ENCODE results near the gene PADI2. TPM values are rescaled to one million over a fixed set of nuclear protein-coding genes. Genes with fewer than 3 reads are reported as not detected.

PADI2 gene
- total RNA-seq, 2 donors from 2014 or later, result 0.52 to 0.63 TPM

DNA sequence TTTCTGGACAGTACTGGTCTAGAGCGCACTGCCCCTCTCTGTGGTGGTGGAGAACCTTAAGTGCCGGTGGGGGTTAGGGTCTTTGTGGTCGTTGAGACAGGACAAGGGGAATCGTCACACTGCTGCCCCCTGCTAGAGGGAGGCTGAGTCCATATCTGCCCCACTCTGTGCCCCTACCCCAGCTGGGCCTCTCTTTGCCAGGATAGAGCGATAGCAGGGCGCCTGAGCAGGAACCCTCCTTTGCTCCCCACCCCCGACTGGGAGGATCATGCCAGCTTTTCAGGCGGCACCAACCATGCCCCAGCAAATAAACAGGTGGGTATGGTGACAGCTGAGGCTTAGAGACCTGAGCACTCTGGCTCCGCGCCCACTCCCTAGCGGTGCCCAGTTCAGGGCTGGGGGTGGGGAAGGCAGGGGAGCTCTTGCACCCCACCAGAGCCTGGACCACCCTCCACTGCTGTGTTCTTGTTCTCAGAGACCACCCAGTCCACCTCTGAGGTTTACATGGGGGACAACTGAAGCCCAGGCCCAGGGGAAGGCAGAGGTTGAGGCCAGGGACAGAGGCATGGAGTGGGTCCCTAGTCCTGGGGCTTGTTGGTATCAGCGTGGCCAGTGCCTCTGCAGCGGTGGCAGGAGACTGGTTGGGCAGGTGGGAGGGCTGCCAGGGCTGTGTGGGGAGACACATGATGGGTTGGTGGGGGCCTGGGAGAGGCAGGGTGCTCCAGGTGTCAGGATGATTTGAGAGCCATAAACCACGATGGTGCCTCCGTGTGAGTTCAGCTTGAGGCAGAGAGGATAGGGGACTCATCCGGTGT lies 1.6 kb downstream of the PADI2 start:
- no peak overlapping the region for H3K27ac ChIP-seq
- H3K27me3 ChIP-seq, result peaks cover 6 to 18% of the 10 kb centered on the region in 2 donors
- H3K9me3 ChIP-seq, result no peaks in the 10 kb centered on the region
- no peak for TF ChIP-seq CTCF (IDR thresholded peaks at IDR 0.05)
- H3K36me3 ChIP-seq, result no peaks in the 10 kb centered on the region
- H3K4me1 ChIP-seq, result peaks cover 0 to 20% of the 10 kb centered on the region in 2 donors
- no peak for DNase-seq (ENCODE audit: low spot score)
- H3K4me3 ChIP-seq, result no peak overlapping the region

DNA sequence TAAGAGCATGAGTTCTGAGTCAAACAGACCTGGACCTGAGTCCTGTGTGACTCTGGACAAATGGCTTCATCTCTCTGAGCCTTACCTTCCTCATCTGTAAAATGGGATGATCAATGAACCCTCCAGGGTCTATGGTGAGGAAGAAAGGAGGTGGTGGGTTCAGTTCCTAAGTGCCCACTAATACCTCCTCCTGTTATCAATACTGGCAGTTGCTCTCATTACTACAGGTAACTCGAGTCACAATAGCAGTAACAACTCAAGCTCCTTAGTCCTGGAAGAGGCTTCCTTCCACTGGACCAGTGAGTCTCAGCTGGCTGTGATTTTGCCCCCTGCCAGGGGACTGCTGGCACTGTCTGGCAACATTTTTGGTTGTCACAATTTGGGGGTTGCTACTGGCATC lies 2.6 kb downstream of the PADI2 start:
- Histone ChIP-seq H3K36me3 (no peaks in the 10 kb centered on the region), H3K27me3 (peaks cover 6 to 18% of the 10 kb centered on the region in 2 donors), H3K27ac (no peak overlapping the region), H3K9me3 (no peaks in the 10 kb centered on the region), H3K4me1 (peaks cover 0 to 14% of the 10 kb centered on the region in 2 donors), H3K4me3 (no peak overlapping the region)
- no peak for TF ChIP-seq CTCF (IDR thresholded peaks at IDR 0.05)
- DNase-seq (ENCODE audit: low spot score), result no peak

GRCh38 chr1:17113963-17114362 lies 5.3 kb downstream of the PADI2 start:
- peaks cover 0 to 7% of the 10 kb centered on the region in 2 donors for H3K4me1 ChIP-seq
- DNase-seq (ENCODE audit: low spot score), result no peak

GRCh38 chr1:17112496-17113236 lies 6.6 kb downstream of the PADI2 start:
- H3K4me3 ChIP-seq, result no peak overlapping the region
- no peak for DNase-seq (ENCODE audit: low spot score)
- H3K4me1 ChIP-seq, result no peaks in the 10 kb centered on the region
- no peak overlapping the region for H3K27ac ChIP-seq
- peaks cover 0 to 2% of the 10 kb centered on the region in 2 donors for H3K27me3 ChIP-seq
- TF ChIP-seq CTCF (IDR thresholded peaks at IDR 0.05), result no peak
- no peaks in the 10 kb centered on the region for H3K36me3 ChIP-seq
- H3K9me3 ChIP-seq, result no peaks in the 10 kb centered on the region

More at GRCh38 chr1:17113963-17114362, 5.3 kb downstream of the PADI2 start:
- no peak overlapping the region for H3K27ac ChIP-seq
- no peak for TF ChIP-seq CTCF (IDR thresholded peaks at IDR 0.05)
- H3K27me3 ChIP-seq, result peaks cover 6 to 15% of the 10 kb centered on the region in 2 donors
- no peaks in the 10 kb centered on the region for H3K36me3 ChIP-seq
- no peaks in the 10 kb centered on the region for H3K9me3 ChIP-seq
- no peak overlapping the region for H3K4me3 ChIP-seq

DNA sequence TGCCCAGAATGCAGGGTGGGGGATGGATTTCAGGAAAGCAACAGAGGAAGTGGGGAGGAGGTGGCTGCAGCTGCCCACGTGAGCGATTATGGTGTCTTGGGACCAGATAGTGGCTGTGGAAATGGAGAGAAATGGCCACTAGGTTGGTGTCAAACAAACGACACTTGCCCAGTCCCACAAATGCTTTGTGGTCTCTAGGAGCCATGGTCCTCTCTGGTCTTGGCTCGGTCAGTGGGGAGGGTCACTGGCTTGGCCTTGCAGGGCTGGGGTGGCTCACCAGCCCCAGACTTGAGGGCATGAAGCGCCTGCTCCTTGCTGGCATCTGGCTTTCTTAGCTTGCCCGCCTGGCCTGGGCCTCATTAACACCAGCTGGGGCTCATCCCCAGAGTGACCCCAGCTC lies 7.2 kb downstream of the PADI2 start:
- DNase-seq (ENCODE audit: low spot score), result no peak
- Histone ChIP-seq H3K36me3 (no peaks in the 10 kb centered on the region), H3K4me3 (no peak overlapping the region), H3K4me1 (no peaks in the 10 kb centered on the region), H3K27ac (no peak overlapping the region), H3K27me3 (no peaks in the 10 kb centered on the region), H3K9me3 (no peaks in the 10 kb centered on the region)
- no peak for TF ChIP-seq CTCF (IDR thresholded peaks at IDR 0.05)
